ENCODE results near the gene NFIB. TPM values are rescaled to one million over a fixed set of nuclear protein-coding genes. Genes with fewer than 3 reads are reported as not detected.

The NFIB gene
- total and polyA plus RNA-seq, 2 of the 4 experiments (the other 2 are of a cell fraction): 1.4 to 2.0 TPM

GRCh38 chr9:14262827-14263226 is 51.1 kb downstream of the NFIB start:
- CTCF ChIA-PET: interaction anchor here (0.6 kb wide), 1 partner anchor 10 kb away, joined by 3 read pairs; no protein-coding TSS in a partner anchor
- no peaks in the 10 kb centered on the region for H3K9me1 ChIP-seq (ENCODE audit: insufficient read depth, low read length)
- WGBS, 2 experiments (ENCODE audit: extremely low coverage in 2 of 2, insufficient read length in 1 of 2): no CpG with 5 or more reads among the region's 2 CpGs

More at GRCh38 chr9:14262827-14263226, 51.1 kb downstream of the NFIB start:
- Histone ChIP-seq H3K27me3 (ENCODE audit: control insufficient read depth, insufficient read depth, low read length) (peaks cover 11% of the 10 kb centered on the region), H3K4me1 (ENCODE audit: control insufficient read depth, insufficient read depth, low read length) (no peaks in the 10 kb centered on the region), H2BK20ac (ENCODE audit: low read depth, low read length) (no peak overlapping the region), H2BK15ac (ENCODE audit: low read depth, low read length) (no peak overlapping the region), H3K4me3 (ENCODE audit: insufficient read depth, low read depth, low read length) (no peak overlapping the region), H3K36me3 (ENCODE audit: control insufficient read depth, insufficient read depth, low read length) (no peaks in the 10 kb centered on the region), H3K4ac (ENCODE audit: low read depth, low read length) (no peak overlapping the region), H2BK120ac (ENCODE audit: low read depth, low read length) (no peak overlapping the region), H3K18ac (ENCODE audit: low read depth, low read length) (no peak overlapping the region), H2BK5ac (ENCODE audit: low read depth, low read length, poor library complexity, severe bottlenecking) (no peak overlapping the region), H4K91ac (ENCODE audit: insufficient read depth, low read depth, low read length) (no peak overlapping the region), H3K4me2 (ENCODE audit: low read depth, low read length) (no peak overlapping the region), H3K27ac (ENCODE audit: insufficient read depth, low read length) (no peak overlapping the region), H4K20me1 (ENCODE audit: insufficient read depth, low read length) (no peaks in the 10 kb centered on the region), H2AK5ac (ENCODE audit: low read depth, low read length) (no peak overlapping the region), H4K8ac (ENCODE audit: low read depth in 2 of 2, low read length in 2 of 2) (no peak overlapping the region), H2AK9ac (replicated peaks; ENCODE audit: low read depth, low read length, poor library complexity) (no peak overlapping the region), H4K5ac (ENCODE audit: low read depth, low read length) (no peak overlapping the region), H3K56ac (ENCODE audit: extremely low read depth, insufficient read depth, low read length) (no peak overlapping the region), H3K23ac (ENCODE audit: low read depth, low read length) (no peak overlapping the region), H2AFZ (replicated peaks; ENCODE audit: low read length, poor library complexity) (no peak overlapping the region), H3K79me1 (ENCODE audit: low read depth in 1 of 2, low read length in 2 of 2) (no peaks in the 10 kb centered on the region), H3K9me3 (ENCODE audit: control insufficient read depth, insufficient read depth, low read length) (no peaks in the 10 kb centered on the region), H3K14ac (replicated peaks; ENCODE audit: low read depth, low read length) (no peak overlapping the region), H3K9ac (ENCODE audit: low read depth, low read length) (no peak overlapping the region)
- TF ChIP-seq ELK1 (IDR thresholded peaks at IDR 0.05; ENCODE audit: borderline replicate concordance, low read depth, low read length) (no peak), SMC3 (IDR thresholded peaks at IDR 0.05; ENCODE audit: low read depth, low read length) (no peak), BHLHE40 (IDR thresholded peaks at IDR 0.05; ENCODE audit: low read depth, low read length) (no peak), MAFK (IDR thresholded peaks at IDR 0.05; ENCODE audit: low read depth, low read length) (no peak), MXI1 (IDR thresholded peaks at IDR 0.05; ENCODE audit: borderline replicate concordance, low read depth, low read length) (no peak), NFE2L2 (IDR thresholded peaks at IDR 0.05; ENCODE audit: low read depth, low read length) (no peak)
- dilution Hi-C loops (cut with HindIII; ENCODE audit: low sequenced_read_pairs, unreplicated experiment): no loop called here
- ATAC-seq (ENCODE audit: low read depth) (no peak), DNase-seq (no peak)
- intact Hi-C loops (cut with micrococcal nuclease): no loop called here
- POLR2A ChIA-PET (ENCODE audit: unreplicated experiment): no interaction called here
- no TSS peak for BruUV-seq (replicated peaks)
- in situ Hi-C loops (cut with MboI; ENCODE audit: low sequenced_read_pairs): no loop called here
